Measurements from ENCODE around the gene DIS3L2.

Gene DIS3L2

GRCh38 chr2:232195487-232195886, 234.0 kb downstream of the DIS3L2 start:
- no peak for DNase-seq (ENCODE audit: low spot score)

GRCh38 chr2:232196802-232197201, 235.3 kb downstream of the DIS3L2 start:
- DNase-seq (ENCODE audit: low spot score), result no peak

GRCh38 chr2:232200195-232200594, 238.7 kb downstream of the DIS3L2 start:
- no peak for DNase-seq (ENCODE audit: low spot score)

- DNase-seq (ENCODE audit: low spot score), result no peak
Observed at GRCh38 chr2:232203166-232203891, 241.8 kb downstream of the DIS3L2 start.

- no peak for DNase-seq (ENCODE audit: low spot score)
Observed at GRCh38 chr2:232203936-232204335, 242.4 kb downstream of the DIS3L2 start.

- no peak for DNase-seq (ENCODE audit: low spot score)
Observed at GRCh38 chr2:232204457-232204931, 243.0 kb downstream of the DIS3L2 start.

GRCh38 chr2:232207174-232207573, 245.7 kb downstream of the DIS3L2 start:
- DNase-seq (ENCODE audit: low spot score), result no peak

- DNase-seq (ENCODE audit: low spot score), result no peak
Observed at GRCh38 chr2:232210306-232210705, 248.8 kb downstream of the DIS3L2 start.

- no peak for DNase-seq (ENCODE audit: low spot score)
Observed at GRCh38 chr2:232211743-232212686, 250.5 kb downstream of the DIS3L2 start.

- DNase-seq (ENCODE audit: low spot score), result no peak
Observed at GRCh38 chr2:232213176-232213575, 251.7 kb downstream of the DIS3L2 start.

GRCh38 chr2:232214053-232214452, 252.5 kb downstream of the DIS3L2 start:
- no peak for DNase-seq (ENCODE audit: low spot score)

GRCh38 chr2:232216028-232216427, 254.5 kb downstream of the DIS3L2 start:
- DNase-seq (ENCODE audit: low spot score), result no peak

- no peak for DNase-seq (ENCODE audit: low spot score)
Observed at GRCh38 chr2:232218778-232219495, 257.4 kb downstream of the DIS3L2 start.

GRCh38 chr2:232219496-232219870, 258.0 kb downstream of the DIS3L2 start:
- DNase-seq (ENCODE audit: low spot score), result no peak

GRCh38 chr2:232219932-232220331, 258.4 kb downstream of the DIS3L2 start:
- no peak for DNase-seq (ENCODE audit: low spot score)

- no peak for DNase-seq (ENCODE audit: low spot score)
Observed at GRCh38 chr2:232225429-232225828, 263.9 kb downstream of the DIS3L2 start.

GRCh38 chr2:232225895-232226294, 264.4 kb downstream of the DIS3L2 start:
- no peak for DNase-seq (ENCODE audit: low spot score)

- no peak for DNase-seq (ENCODE audit: low spot score)
Observed at GRCh38 chr2:232228332-232228731, 266.8 kb downstream of the DIS3L2 start.

GRCh38 chr2:232228971-232229894, 267.7 kb downstream of the DIS3L2 start:
- DNase-seq (ENCODE audit: low spot score), result no peak

- DNase-seq (ENCODE audit: low spot score), result no peak
Observed at GRCh38 chr2:232229911-232230310, 268.4 kb downstream of the DIS3L2 start.

- no peak for DNase-seq (ENCODE audit: low spot score)
Observed at GRCh38 chr2:232230560-232230959, 269.0 kb downstream of the DIS3L2 start.

Measured in CD4-positive, alpha-beta T cell treated with Interleukin-6 at 100 ng/mL for 8 hours (primary cell).